ENCODE measurements around the gene MYCBPAP. TPM values are rescaled to one million over a fixed set of nuclear protein-coding genes. Genes with fewer than 3 reads are reported as not detected.

The MYCBPAP gene
- total RNA-seq, 1 experiment from 2014 or later: 0.52 TPM

DNA sequence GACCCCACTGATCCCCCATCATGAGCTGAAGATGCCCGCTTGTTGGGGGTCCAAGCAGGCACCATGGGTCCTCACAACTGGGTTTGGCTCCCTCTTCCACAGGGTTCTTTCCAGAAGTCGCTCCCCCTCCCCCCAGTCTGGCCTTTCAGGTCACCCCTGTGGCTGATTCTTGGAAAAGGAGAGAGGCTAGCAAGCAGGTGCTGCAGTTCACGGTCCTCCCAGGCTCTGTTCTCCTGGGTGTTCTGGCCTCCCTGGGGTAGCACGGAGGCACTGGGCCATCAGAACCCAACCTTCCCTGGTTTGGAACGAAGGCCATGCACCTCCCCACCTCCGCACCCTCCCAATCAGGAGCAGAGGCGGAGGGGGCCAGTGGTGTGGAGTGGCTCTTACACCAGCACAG, 71.2 kb downstream of the MYCBPAP start:
- H3K27ac Mint-ChIP-seq (ENCODE audit: unreplicated experiment): no peak overlapping the region
- H3K9me3 Mint-ChIP-seq (ENCODE audit: low read depth, unreplicated experiment): no peaks in the 10 kb centered on the region
- intact Hi-C loops (cut with micrococcal nuclease; ENCODE audit: unreplicated experiment): no loop called here

DNA sequence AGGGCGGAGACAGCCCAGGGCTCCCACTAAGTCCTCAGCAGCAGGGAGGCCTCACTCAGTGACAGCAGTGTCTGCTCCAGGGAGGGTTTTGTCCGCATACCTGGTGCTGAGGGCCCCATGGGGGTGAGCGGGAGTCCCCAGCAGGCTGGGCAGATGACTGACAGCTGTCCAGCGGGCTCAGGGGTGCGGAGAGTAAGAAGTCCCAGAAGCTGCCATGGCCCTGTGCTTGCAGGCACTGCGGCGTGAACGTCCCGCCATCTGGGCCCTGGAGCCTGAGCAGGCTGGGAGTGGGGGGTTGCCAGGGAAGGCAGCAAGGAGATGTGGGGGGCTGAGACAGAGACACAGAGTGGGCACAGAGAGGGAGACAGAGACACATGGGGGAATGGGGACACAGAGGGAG, 72.4 kb downstream of the MYCBPAP start:
- H3K27me3 Mint-ChIP-seq (ENCODE audit: unreplicated experiment): peaks cover 91% of the 10 kb centered on the region
- no peak overlapping the region for H3K4me3 Mint-ChIP-seq (ENCODE audit: low read depth, unreplicated experiment)
- CTCF ChIA-PET: interaction anchor here (0.6 kb wide), 1 partner anchor 107 kb away, joined by 3 read pairs; no protein-coding TSS in a partner anchor
- no peak for DNase-seq
- no peaks in the 10 kb centered on the region for H3K9me3 Mint-ChIP-seq (ENCODE audit: low read depth, unreplicated experiment)
- intact Hi-C loops (cut with micrococcal nuclease; ENCODE audit: unreplicated experiment): no loop called here
- BruUV-seq (replicated peaks): no TSS peak
- no peaks in the 10 kb centered on the region for H3K4me1 Mint-ChIP-seq (ENCODE audit: low read depth, unreplicated experiment)
- H3K27ac Mint-ChIP-seq (ENCODE audit: unreplicated experiment): no peak overlapping the region
- H3K36me3 Mint-ChIP-seq (ENCODE audit: insufficient read depth, unreplicated experiment): no peaks in the 10 kb centered on the region
- TF ChIP-seq, protein P1, sequence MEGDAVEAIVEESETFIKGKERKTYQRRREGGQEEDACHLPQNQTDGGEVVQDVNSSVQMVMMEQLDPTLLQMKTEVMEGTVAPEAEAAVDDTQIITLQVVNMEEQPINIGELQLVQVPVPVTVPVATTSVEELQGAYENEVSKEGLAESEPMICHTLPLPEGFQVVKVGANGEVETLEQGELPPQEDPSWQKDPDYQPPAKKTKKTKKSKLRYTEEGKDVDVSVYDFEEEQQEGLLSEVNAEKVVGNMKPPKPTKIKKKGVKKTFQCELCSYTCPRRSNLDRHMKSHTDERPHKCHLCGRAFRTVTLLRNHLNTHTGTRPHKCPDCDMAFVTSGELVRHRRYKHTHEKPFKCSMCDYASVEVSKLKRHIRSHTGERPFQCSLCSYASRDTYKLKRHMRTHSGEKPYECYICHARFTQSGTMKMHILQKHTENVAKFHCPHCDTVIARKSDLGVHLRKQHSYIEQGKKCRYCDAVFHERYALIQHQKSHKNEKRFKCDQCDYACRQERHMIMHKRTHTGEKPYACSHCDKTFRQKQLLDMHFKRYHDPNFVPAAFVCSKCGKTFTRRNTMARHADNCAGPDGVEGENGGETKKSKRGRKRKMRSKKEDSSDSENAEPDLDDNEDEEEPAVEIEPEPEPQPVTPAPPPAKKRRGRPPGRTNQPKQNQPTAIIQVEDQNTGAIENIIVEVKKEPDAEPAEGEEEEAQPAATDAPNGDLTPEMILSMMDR (IDR thresholded peaks at IDR 0.05; ENCODE audit: unreplicated experiment): no peak

More for the DNA sequence above, 71.2 kb downstream of the MYCBPAP start:
- TF ChIP-seq, protein P1 (IDR thresholded peaks at IDR 0.05; ENCODE audit: unreplicated experiment): no peak
- no peak for DNase-seq
- no peaks in the 10 kb centered on the region for H3K36me3 Mint-ChIP-seq (ENCODE audit: insufficient read depth, unreplicated experiment)
- H3K27me3 Mint-ChIP-seq (ENCODE audit: unreplicated experiment): peaks cover 86% of the 10 kb centered on the region
- CTCF ChIA-PET: no interaction called here
- no TSS peak for BruUV-seq (replicated peaks)
- H3K4me3 Mint-ChIP-seq (ENCODE audit: low read depth, unreplicated experiment): no peak overlapping the region
- no peaks in the 10 kb centered on the region for H3K4me1 Mint-ChIP-seq (ENCODE audit: low read depth, unreplicated experiment)

Other genes with a start within 250 kb of the MYCBPAP start
- gene TMEM92, start 234.0 kb upstream of the MYCBPAP start, total RNA-seq (2022): 4.8 and 8.9 TPM in 2 replicates
- gene XYLT2, start 162.3 kb upstream of the MYCBPAP start, total RNA-seq (2022): 44.3 and 49.3 TPM in 2 replicates
- 79.0 and 84.0 TPM in 2 replicates for gene MRPL27, start 135.3 kb upstream of the MYCBPAP start, total RNA-seq (2022)
- 32.6 and 33.5 TPM in 2 replicates for gene EME1, start 135.2 kb upstream of the MYCBPAP start, total RNA-seq (2022)
- gene LRRC59, start 110.9 kb upstream of the MYCBPAP start, total RNA-seq (2022): 205 and 212 TPM in 2 replicates
- 148 and 156 TPM in 2 replicates for gene ACSF2, start 82.2 kb upstream of the MYCBPAP start, total RNA-seq (2022)
- gene CHAD, start 39.6 kb upstream of the MYCBPAP start, total RNA-seq (2022): not detected in 2 replicates
- 42.6 and 51.1 TPM in 2 replicates for gene RSAD1, start 29.6 kb upstream of the MYCBPAP start, total RNA-seq (2022)
- gene EPN3, start 24.3 kb downstream of the MYCBPAP start, total RNA-seq (2022): 41.9 and 45.1 TPM in 2 replicates
- gene SPATA20, start 38.7 kb downstream of the MYCBPAP start, total RNA-seq (2022): 33.2 and 47.8 TPM in 2 replicates
- not detected in 2 replicates for gene CACNA1G, start 52.3 kb downstream of the MYCBPAP start, total RNA-seq (2022)
- gene ABCC3, start 126.4 kb downstream of the MYCBPAP start, total RNA-seq (2022): 88.0 and 125 TPM in 2 replicates
- gene ANKRD40, start 199.5 kb downstream of the MYCBPAP start, total RNA-seq (2022): 67.2 and 68.5 TPM in 2 replicates
- 152 and 155 TPM in 2 replicates for gene LUC7L3, start 211.2 kb downstream of the MYCBPAP start, total RNA-seq (2022)